Measurements from ENCODE around the gene RARB. TPM values are rescaled to one million over a fixed set of nuclear protein-coding genes. Genes with fewer than 3 reads are reported as not detected.

Gene RARB
- total and polyA plus RNA-seq, 2 of the 13 experiments (the other 11 are each of a cell fraction or from before 2014, with no cell fraction given) = 0.16 TPM; not detected in 1

DNA sequence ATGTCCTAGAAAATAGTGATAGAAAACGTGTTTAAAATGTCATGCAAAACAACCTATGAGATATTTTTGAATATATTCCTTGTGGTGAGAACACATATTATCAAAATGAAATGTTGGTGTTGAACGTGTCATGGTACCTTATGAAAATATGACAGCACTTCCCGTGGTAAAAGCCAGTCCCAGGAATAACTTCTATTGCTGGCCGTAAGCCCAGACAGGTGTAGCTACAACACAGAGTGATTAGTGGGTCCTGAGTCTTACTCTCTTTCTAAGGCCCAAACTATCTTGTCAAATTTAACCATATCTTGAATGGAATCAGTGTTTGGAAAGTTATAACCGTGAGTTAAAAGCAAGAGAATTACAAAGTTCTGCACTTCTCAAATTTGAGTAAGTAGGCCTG is 24.1 kb downstream of the RARB start (continued):
- TF ChIP-seq ZNF280B (CRISPR knock-in tag; IDR thresholded peaks at IDR 0.05; ENCODE audit: borderline replicate concordance) = no peak

GRCh38 chr3:25452740-25453139 is 24.7 kb downstream of the RARB start:
- intact Hi-C loops (cut with micrococcal nuclease; ENCODE audit: unreplicated experiment) = no loop called here
- ATAC-seq (no peak), FAIRE-seq (no peak), DNase-seq (ENCODE audit: low spot score) (no peak)
- Histone ChIP-seq H3K4me3 (replicated peaks in 1 of 3; ENCODE audit: insufficient read depth in 1 of 3, low read depth in 2 of 3, low read length in 3 of 3) (no peak overlapping the region), H3K4me1 (ENCODE audit: insufficient read depth, low read length) (no peaks in the 10 kb centered on the region), H3K9ac (ENCODE audit: insufficient read depth, low read depth, low read length) (no peak overlapping the region), H3K27ac (ENCODE audit: extremely low read length, insufficient read depth, low read length) (no peak overlapping the region), H2AFZ (ENCODE audit: low read length) (no peak overlapping the region), H3K27me3 (ENCODE audit: control insufficient read depth in 1 of 2, insufficient read depth in 2 of 2, low read length in 2 of 2) (no peaks in the 10 kb centered on the region), H3K79me2 (ENCODE audit: insufficient read depth, low read length) (no peaks in the 10 kb centered on the region), H3K4me2 (ENCODE audit: low read depth, low read length) (no peak overlapping the region), H4K20me1 (ENCODE audit: insufficient read depth, low read length) (no peaks in the 10 kb centered on the region), H3K36me3 (replicated peaks in 1 of 2; ENCODE audit: control insufficient read depth in 1 of 2, insufficient read depth in 2 of 2, low read length in 2 of 2) (no peaks in the 10 kb centered on the region), H3K9me3 (ENCODE audit: low read length) (no peaks in the 10 kb centered on the region)
- CTCF ChIA-PET (ENCODE audit: low intra/inter-chr PET ratio, low total read pairs) = no interaction called here
- BruUV-seq (replicated peaks) = no TSS peak
- WGBS (ENCODE audit: low lambda C conversion rate) = 37% methylated on average over 2 of the region's 2 CpGs
- TF ChIP-seq SP140L (CRISPR knock-in tag; IDR thresholded peaks at IDR 0.05; ENCODE audit: borderline replicate concordance) (no peak), HMG20B (CRISPR knock-in tag; conservative IDR thresholded peaks at IDR 0.05) (no peak)
- in situ Hi-C loops (cut with HindIII; ENCODE audit: extremely low pct_ligation_motif_present, low pct_unique_long_range_greater_than_20kb) = no loop called here
- POLR2A ChIA-PET = no interaction called here

- intact Hi-C loops (cut with micrococcal nuclease; ENCODE audit: unreplicated experiment) = no loop called here
- WGBS (ENCODE audit: low lambda C conversion rate) = 71% methylated on average over 6 of the region's 6 CpGs
- DNase-seq (ENCODE audit: low spot score) (no peak), ATAC-seq (no peak), FAIRE-seq (no peak)
- Histone ChIP-seq H4K20me1 (ENCODE audit: insufficient read depth, low read length) (no peaks in the 10 kb centered on the region), H3K27me3 (ENCODE audit: control insufficient read depth in 1 of 2, insufficient read depth in 2 of 2, low read length in 2 of 2) (no peaks in the 10 kb centered on the region), H3K4me1 (ENCODE audit: insufficient read depth, low read length) (no peaks in the 10 kb centered on the region), H3K27ac (ENCODE audit: extremely low read length, insufficient read depth, low read length) (no peak overlapping the region), H3K4me3 (replicated peaks in 1 of 3; ENCODE audit: insufficient read depth in 1 of 3, low read depth in 2 of 3, low read length in 3 of 3) (no peak overlapping the region), H3K9ac (ENCODE audit: insufficient read depth, low read depth, low read length) (no peak overlapping the region), H3K9me3 (ENCODE audit: low read length) (no peaks in the 10 kb centered on the region), H3K36me3 (replicated peaks in 1 of 2; ENCODE audit: control insufficient read depth in 1 of 2, insufficient read depth in 2 of 2, low read length in 2 of 2) (no peaks in the 10 kb centered on the region), H3K4me2 (ENCODE audit: low read depth, low read length) (no peak overlapping the region), H3K79me2 (ENCODE audit: insufficient read depth, low read length) (no peaks in the 10 kb centered on the region), H2AFZ (ENCODE audit: low read length) (no peak overlapping the region)
- POLR2A ChIA-PET = no interaction called here
- CTCF ChIA-PET (ENCODE audit: low intra/inter-chr PET ratio, low total read pairs) = no interaction called here
- in situ Hi-C loops (cut with HindIII; ENCODE audit: extremely low pct_ligation_motif_present, low pct_unique_long_range_greater_than_20kb) = no loop called here
- no TSS peak for BruUV-seq (replicated peaks)
- TF ChIP-seq ZNF431 (CRISPR knock-in tag; IDR thresholded peaks at IDR 0.05; ENCODE audit: borderline replicate concordance, low read depth) (no peak), LRRFIP1 (CRISPR knock-in tag; conservative IDR thresholded peaks at IDR 0.05) (no peak), NPAS2 (CRISPR knock-in tag; IDR thresholded peaks at IDR 0.05; ENCODE audit: borderline replicate concordance) (no peak), MAFG (CRISPR knock-in tag; IDR thresholded peaks at IDR 0.05) (no peak), ADNP (CRISPR knock-in tag; IDR thresholded peaks at IDR 0.05) (no peak)
- TF ChIP-seq, protein P1, sequence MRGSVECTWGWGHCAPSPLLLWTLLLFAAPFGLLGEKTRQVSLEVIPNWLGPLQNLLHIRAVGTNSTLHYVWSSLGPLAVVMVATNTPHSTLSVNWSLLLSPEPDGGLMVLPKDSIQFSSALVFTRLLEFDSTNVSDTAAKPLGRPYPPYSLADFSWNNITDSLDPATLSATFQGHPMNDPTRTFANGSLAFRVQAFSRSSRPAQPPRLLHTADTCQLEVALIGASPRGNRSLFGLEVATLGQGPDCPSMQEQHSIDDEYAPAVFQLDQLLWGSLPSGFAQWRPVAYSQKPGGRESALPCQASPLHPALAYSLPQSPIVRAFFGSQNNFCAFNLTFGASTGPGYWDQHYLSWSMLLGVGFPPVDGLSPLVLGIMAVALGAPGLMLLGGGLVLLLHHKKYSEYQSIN (CRISPR knock-in tag; IDR thresholded peaks at IDR 0.05; ENCODE audit: borderline replicate concordance) = no peak
Measured at GRCh38 chr3:25453619-25454004, 25.5 kb downstream of the RARB start.

Data from HepG2 (cell line).